K562 (cell line): ENCODE measurements around the gene SLC26A8. TPM values are rescaled to one million over a fixed set of nuclear protein-coding genes. Genes with fewer than 3 reads are reported as not detected.

ENCODE experiments used
- ARID4B ChIP-seq: sonication (generic); formaldehyde crosslinking; IDR thresholded peaks from 2 replicates; pipeline ENCODE4 v1.8.0; 2022; ENCODE audit warnings: mild to moderate bottlenecking, missing genetic modification reagents
- CBFB ChIP-seq: sonication (generic); formaldehyde crosslinking; IDR thresholded peaks from 2 replicates; pipeline ENCODE4 v1.4.0; 2020; ENCODE audit warnings: mild to moderate bottlenecking, missing genetic modification reagents
- CBX2 ChIP-seq: fragments of 200-600 bp; sonication (generic); IDR thresholded peaks from one replicate; pipeline ENCODE4 v1.6.1; 2012; ENCODE audit warnings: mild to moderate bottlenecking, low read length, inconsistent platforms; ENCODE audit not compliant: insufficient read depth, poor library complexity, severe bottlenecking
- EWSR1 ChIP-seq: fragments of 450-650 bp; IDR thresholded peaks from 2 replicates; pipeline ENCODE4 v1.6.1; 2018; ENCODE audit warnings: borderline replicate concordance, mild to moderate bottlenecking, low read depth, moderate library complexity; ENCODE audit not compliant: partially characterized antibody
- HDAC3 ChIP-seq: fragments of 450-650 bp; IDR thresholded peaks from 2 replicates; pipeline ENCODE4 v1.6.1; 2018; ENCODE audit warnings: borderline replicate concordance, mild to moderate bottlenecking, moderate library complexity; ENCODE audit not compliant: partially characterized antibody
- HINFP ChIP-seq: fragments of 450-650 bp; conservative IDR thresholded peaks from 2 replicates; pipeline ENCODE4 v1.6.1; 2016; ENCODE audit warnings: missing genetic modification characterization, low read depth, mild to moderate bottlenecking, control low read depth, missing compliant biosample characterization
- MCM7 ChIP-seq, 2 experiments: fragments of 450-650 bp; IDR thresholded peaks; 2 replicates each; pipeline ENCODE4 v1.6.1; 2016 to 2018
- MYBL2 ChIP-seq, 2 experiments: fragments of 450-650 bp in 1 of 2; sonication (generic) in 1 of 2; formaldehyde crosslinking in 1 of 2; IDR thresholded peaks; 2 replicates each; pipeline versions ENCODE4 v1.6.1 to v1.8.1; 2017 to 2022; ENCODE audit warnings: borderline replicate concordance in 1 of 2, inconsistent platforms in 1 of 2, low read depth in 1 of 2, mild to moderate bottlenecking in 1 of 2, missing genetic modification reagents in 1 of 2, moderate library complexity in 1 of 2
- NFIC ChIP-seq: fragments of 450-650 bp; IDR thresholded peaks from 2 replicates; pipeline ENCODE4 v1.6.1; 2017; ENCODE audit warnings: mild to moderate bottlenecking, inconsistent platforms
- SMC3 ChIP-seq: conservative IDR thresholded peaks from 2 replicates; pipeline ENCODE4 v1.6.1; 2011; ENCODE audit warnings: low read depth, low read length, improper control_type of control experiment; ENCODE audit not compliant: insufficient read depth
- TARDBP ChIP-seq: fragments of 450-650 bp; IDR thresholded peaks from 2 replicates; pipeline ENCODE4 v1.6.1; 2016
- ZBTB2 ChIP-seq: fragments of 450-650 bp; IDR thresholded peaks from 2 replicates; pipeline ENCODE4 v1.6.1; 2016; ENCODE audit warnings: antibody characterized with exemption
- ZBTB33 ChIP-seq: sonication (generic); formaldehyde crosslinking; IDR thresholded peaks from 2 replicates; pipeline ENCODE4 v1.8.1; 2023; ENCODE audit warnings: mild to moderate bottlenecking, missing genetic modification reagents
- ZNF133 ChIP-seq: fragments of 250-450 bp; sonication (Bioruptor Pico); IDR thresholded peaks from 2 replicates; pipeline ENCODE4 v1.4.0; 2020; ENCODE audit warnings: mild to moderate bottlenecking
- polyA plus RNA-seq, 8 experiments: library from polyadenylated mRNA; depleted of rRNA in 4 of 8; stranded (reverse) in 5 of 8; unstranded in 3 of 8; fragments of >200 nt; fragmentation: Nextera tagmentation in 2 of 8; fragmentation: Illumina TruSeq in 1 of 8; extraction: Ambion mirVana in 2 of 8; extraction: Trizol in 1 of 8; gene quantifications; 2 replicates each; pipeline versions ENCODE4 v1.2.1 to v1.2.3, GENCODE V29; 2011 to 2014; ENCODE audit warnings: inconsistent platforms in 1 of 8, missing spikeins in 1 of 8
- total RNA-seq, 7 experiments: library from RNA; depleted of rRNA in 6 of 7; stranded (reverse); fragments of >200 nt in 6 of 7; fragmentation: Illumina TruSeq in 2 of 7; extraction: Trizol in 2 of 7; gene quantifications; 2 replicates each; pipeline versions ENCODE4 v1.2.1 to v1.2.3, GENCODE V29; 2011 to 2021; ENCODE audit warnings: low replicate concordance in 1 of 7

The SLC26A8 gene
- total and polyA plus RNA-seq, 9 of the 15 experiments (the other 6 are each of a cell fraction or from before 2014, with no cell fraction given): not detected

- no peak for TF ChIP-seq ARID4B (CRISPR knock-in tag)
- TF ChIP-seq NFIC: peak; percentile 77
- no peak for TF ChIP-seq TARDBP
- TF ChIP-seq SMC3: no peak
- peak; percentile 67 for TF ChIP-seq HDAC3
- TF ChIP-seq HINFP (tag): no peak
- no peak for TF ChIP-seq MCM7 (IDR thresholded peaks at IDR 0.05)
- no peak for TF ChIP-seq ZBTB2
- no peak for TF ChIP-seq CBFB (CRISPR knock-in tag)
- TF ChIP-seq EWSR1: no peak
- no peak for TF ChIP-seq CBX2
- no peak for TF ChIP-seq MYBL2 (IDR thresholded peaks at IDR 0.05; ENCODE audit: low read depth)
- TF ChIP-seq MYBL2 (CRISPR knock-in tag; IDR thresholded peaks at IDR 0.05; ENCODE audit: borderline replicate concordance): no peak
- no peak for TF ChIP-seq ZBTB33 (CRISPR knock-in tag)
- no peak for TF ChIP-seq ZNF133 (CRISPR knock-in tag)
These were observed 43.1 kb upstream of the SLC26A8 start (continued) for GRCh38 chr6:36067374-36068011.
